ENCODE data around the gene TJP1.

Gene TJP1

GRCh38 chr15:29820394-29821154 lies 1.7 kb downstream of the TJP1 start:
- TF ChIP-seq SIN3A (IDR thresholded peaks at IDR 0.05; ENCODE audit: borderline replicate concordance, insufficient read depth, low read length), result no peak
- no peak for TF ChIP-seq TAF1 (IDR thresholded peaks at IDR 0.05; ENCODE audit: borderline replicate concordance, insufficient read depth, low read length)
- TF ChIP-seq POLR2AphosphoS5 (IDR thresholded peaks at IDR 0.05; ENCODE audit: low read depth, low read length), result no peak
- no peak for TF ChIP-seq REST (IDR thresholded peaks at IDR 0.05; ENCODE audit: insufficient read depth in 1 of 2, low read depth in 2 of 2, low read length in 2 of 2)
- no peak for TF ChIP-seq FOXP2 (optimal IDR thresholded peaks at IDR 0.05; ENCODE audit: borderline replicate concordance, extremely low read depth, extremely low read length, insufficient read depth)

GRCh38 chr15:29819979-29820378 lies 2.3 kb downstream of the TJP1 start:
- no peak for TF ChIP-seq TAF1 (IDR thresholded peaks at IDR 0.05; ENCODE audit: borderline replicate concordance, insufficient read depth, low read length)
- TF ChIP-seq FOXP2 (optimal IDR thresholded peaks at IDR 0.05; ENCODE audit: borderline replicate concordance, extremely low read depth, extremely low read length, insufficient read depth), result no peak
- TF ChIP-seq REST (IDR thresholded peaks at IDR 0.05; ENCODE audit: insufficient read depth in 1 of 2, low read depth in 2 of 2, low read length in 2 of 2), result no peak
- no peak for TF ChIP-seq SIN3A (IDR thresholded peaks at IDR 0.05; ENCODE audit: borderline replicate concordance, insufficient read depth, low read length)
- TF ChIP-seq POLR2AphosphoS5 (IDR thresholded peaks at IDR 0.05; ENCODE audit: low read depth, low read length), result no peak

- TF ChIP-seq FOXP2 (optimal IDR thresholded peaks at IDR 0.05; ENCODE audit: borderline replicate concordance, extremely low read depth, extremely low read length, insufficient read depth), result no peak
- no peak for TF ChIP-seq POLR2AphosphoS5 (IDR thresholded peaks at IDR 0.05; ENCODE audit: low read depth, low read length)
These were observed 4.1 kb downstream of the TJP1 start for GRCh38 chr15:29818141-29818540.

- no peak for TF ChIP-seq POLR2AphosphoS5 (IDR thresholded peaks at IDR 0.05; ENCODE audit: low read depth, low read length)
- TF ChIP-seq SIN3A (IDR thresholded peaks at IDR 0.05; ENCODE audit: borderline replicate concordance, insufficient read depth, low read length), result no peak
- TF ChIP-seq REST (IDR thresholded peaks at IDR 0.05; ENCODE audit: insufficient read depth in 1 of 2, low read depth in 2 of 2, low read length in 2 of 2), result no peak
- no peak for TF ChIP-seq TAF1 (IDR thresholded peaks at IDR 0.05; ENCODE audit: borderline replicate concordance, insufficient read depth, low read length)
- TF ChIP-seq FOXP2 (optimal IDR thresholded peaks at IDR 0.05; ENCODE audit: borderline replicate concordance, extremely low read depth, extremely low read length, insufficient read depth), result no peak
These were observed 7.1 kb downstream of the TJP1 start for GRCh38 chr15:29815000-29815710.

- TF ChIP-seq SIN3A (IDR thresholded peaks at IDR 0.05; ENCODE audit: borderline replicate concordance, insufficient read depth, low read length) (no peak), REST (IDR thresholded peaks at IDR 0.05; ENCODE audit: insufficient read depth in 1 of 2, low read depth in 2 of 2, low read length in 2 of 2) (no peak), TAF1 (IDR thresholded peaks at IDR 0.05; ENCODE audit: borderline replicate concordance, insufficient read depth, low read length) (no peak), POLR2AphosphoS5 (IDR thresholded peaks at IDR 0.05; ENCODE audit: low read depth, low read length) (no peak)
These were observed 9.3 kb downstream of the TJP1 start for GRCh38 chr15:29813009-29813408.

All from PFSK-1 (cell line).